ENCODE data around the gene PODN.

PODN gene

DNA sequence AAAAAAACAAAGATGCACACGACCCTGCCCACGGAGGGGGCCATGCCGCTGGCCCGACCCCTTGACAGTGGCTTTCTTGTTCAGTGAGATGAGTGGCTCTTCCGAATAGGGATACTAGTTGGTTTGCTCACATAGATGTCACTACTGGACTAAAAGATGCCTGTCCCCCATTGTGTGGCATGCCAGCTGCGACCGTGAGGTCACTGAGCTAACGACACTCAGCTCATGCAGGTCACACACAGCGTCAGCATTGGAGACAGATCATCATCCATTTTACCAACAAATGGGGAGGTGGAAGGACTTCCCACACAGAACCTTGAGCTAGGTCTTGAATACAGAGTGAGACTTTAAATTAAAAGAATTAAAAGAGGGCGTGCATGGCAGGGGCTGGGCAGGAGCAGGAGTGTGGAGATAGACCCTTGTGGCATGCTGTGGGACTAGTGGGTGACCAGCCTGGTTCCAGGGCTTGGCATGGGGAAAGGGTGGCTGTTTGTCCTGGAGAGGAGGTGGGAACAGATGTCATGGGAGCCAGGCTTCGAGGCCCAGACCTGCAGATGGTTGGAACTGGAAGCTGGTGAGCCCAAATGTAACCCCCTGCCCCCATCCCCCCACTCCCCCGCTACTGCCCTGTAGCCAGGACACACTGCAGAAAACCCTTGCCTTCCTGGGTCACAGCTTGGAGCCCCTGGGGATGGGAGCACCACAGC is 68.0 kb downstream of the PODN start:
- no peak overlapping the region for H3K4me3 ChIP-seq (ENCODE audit: low read depth, low read length)
- no peak overlapping the region for H3K9ac ChIP-seq (ENCODE audit: low read depth, low read length)
- no peak overlapping the region for H3K27ac ChIP-seq (ENCODE audit: low read depth, low read length)
- no peaks in the 10 kb centered on the region for H3K36me3 ChIP-seq (ENCODE audit: control insufficient read depth, insufficient read depth, low read length)
- H3K4me1 ChIP-seq (ENCODE audit: control insufficient read depth, insufficient read depth, low read length): no peaks in the 10 kb centered on the region
- no peaks in the 10 kb centered on the region for H3K27me3 ChIP-seq (ENCODE audit: control insufficient read depth, insufficient read depth, low read length)
- H3K9me3 ChIP-seq (ENCODE audit: control insufficient read depth, insufficient read depth, low read length): no peaks in the 10 kb centered on the region

DNA sequence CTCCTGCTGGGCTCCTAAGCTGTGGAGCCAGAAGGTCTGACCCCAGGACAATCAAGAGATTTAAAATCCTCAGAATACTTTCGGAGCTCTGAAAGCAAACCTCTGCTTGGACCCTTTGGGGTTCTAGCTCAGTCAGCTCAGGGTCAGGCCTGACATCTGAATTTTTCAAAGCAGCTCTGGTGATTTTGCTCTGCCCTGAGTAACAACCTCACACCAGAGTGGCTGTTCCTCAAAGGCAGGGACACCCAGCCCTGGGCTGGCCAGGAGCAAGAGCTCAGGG is 68.5 kb downstream of the PODN start:
- Histone ChIP-seq H3K4me1 (ENCODE audit: control insufficient read depth, insufficient read depth, low read length) (no peaks in the 10 kb centered on the region), H3K27ac (ENCODE audit: low read depth, low read length) (no peak overlapping the region), H3K4me3 (ENCODE audit: low read depth, low read length) (no peak overlapping the region), H3K36me3 (ENCODE audit: control insufficient read depth, insufficient read depth, low read length) (no peaks in the 10 kb centered on the region), H3K27me3 (ENCODE audit: control insufficient read depth, insufficient read depth, low read length) (no peaks in the 10 kb centered on the region), H3K9ac (ENCODE audit: low read depth, low read length) (no peak overlapping the region), H3K9me3 (ENCODE audit: control insufficient read depth, insufficient read depth, low read length) (no peaks in the 10 kb centered on the region)

DNA sequence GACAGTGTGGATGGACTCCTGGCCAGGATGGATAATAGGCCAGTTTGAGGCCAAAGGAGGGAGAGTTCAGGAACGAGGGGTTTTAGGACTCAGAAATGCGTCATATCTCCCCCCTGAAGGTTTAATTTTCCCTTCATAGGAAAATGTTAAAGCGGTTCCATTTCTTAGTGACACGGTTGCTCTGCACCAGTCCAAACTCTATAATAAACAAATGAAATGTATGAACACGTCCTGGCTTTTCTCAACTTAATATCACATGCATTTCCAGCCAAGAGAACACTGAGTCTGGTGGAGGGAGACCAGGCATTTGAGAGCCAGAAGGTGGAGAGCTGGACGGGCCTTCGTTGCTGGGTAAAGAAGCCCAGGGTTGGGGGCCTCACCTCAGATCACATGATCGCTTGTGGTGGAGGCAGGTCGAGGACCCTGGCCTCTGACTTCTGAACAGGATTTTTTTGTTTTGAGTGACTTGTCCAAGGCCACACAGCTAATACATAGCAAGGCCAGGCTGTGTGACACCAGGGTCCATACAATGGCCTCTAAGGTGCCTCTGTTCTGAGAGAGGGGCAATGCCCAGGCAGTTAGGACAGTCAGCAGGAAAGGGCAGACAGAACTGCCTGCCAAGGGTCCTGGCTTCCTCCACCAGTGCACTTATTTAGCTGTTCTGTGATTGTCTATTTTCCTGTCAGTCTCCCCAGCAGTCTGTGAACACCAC is 69.0 kb downstream of the PODN start:
- Histone ChIP-seq H3K36me3 (ENCODE audit: control insufficient read depth, insufficient read depth, low read length) (no peaks in the 10 kb centered on the region), H3K9me3 (ENCODE audit: control insufficient read depth, insufficient read depth, low read length) (no peaks in the 10 kb centered on the region), H3K27ac (ENCODE audit: low read depth, low read length) (no peak overlapping the region), H3K9ac (ENCODE audit: low read depth, low read length) (no peak overlapping the region), H3K4me3 (ENCODE audit: low read depth, low read length) (no peak overlapping the region), H3K27me3 (ENCODE audit: control insufficient read depth, insufficient read depth, low read length) (no peaks in the 10 kb centered on the region), H3K4me1 (ENCODE audit: control insufficient read depth, insufficient read depth, low read length) (no peaks in the 10 kb centered on the region)

DNA sequence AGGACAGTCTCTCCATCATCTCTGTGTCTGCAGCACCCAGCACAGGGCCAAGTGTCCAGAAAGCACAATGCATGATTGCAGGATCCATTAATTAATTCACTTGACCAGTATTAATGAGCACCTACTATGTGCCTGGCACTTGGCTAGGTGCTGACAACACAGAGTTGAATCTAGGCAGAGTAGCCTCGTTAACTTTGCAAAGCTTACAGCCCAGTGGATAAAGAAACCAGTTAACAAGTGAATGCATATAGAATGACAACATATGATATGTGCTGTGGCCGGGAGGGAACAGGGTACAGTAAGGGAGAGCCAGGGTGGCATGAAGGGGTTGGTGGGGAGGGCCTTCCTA is 69.6 kb downstream of the PODN start:
- H3K36me3 ChIP-seq (ENCODE audit: control insufficient read depth, insufficient read depth, low read length): no peaks in the 10 kb centered on the region
- H3K9me3 ChIP-seq (ENCODE audit: control insufficient read depth, insufficient read depth, low read length): no peaks in the 10 kb centered on the region
- H3K4me1 ChIP-seq (ENCODE audit: control insufficient read depth, insufficient read depth, low read length): no peaks in the 10 kb centered on the region
- H3K27me3 ChIP-seq (ENCODE audit: control insufficient read depth, insufficient read depth, low read length): no peaks in the 10 kb centered on the region
- H3K9ac ChIP-seq (ENCODE audit: low read depth, low read length): no peak overlapping the region
- no peak overlapping the region for H3K4me3 ChIP-seq (ENCODE audit: low read depth, low read length)
- H3K27ac ChIP-seq (ENCODE audit: low read depth, low read length): no peak overlapping the region

DNA sequence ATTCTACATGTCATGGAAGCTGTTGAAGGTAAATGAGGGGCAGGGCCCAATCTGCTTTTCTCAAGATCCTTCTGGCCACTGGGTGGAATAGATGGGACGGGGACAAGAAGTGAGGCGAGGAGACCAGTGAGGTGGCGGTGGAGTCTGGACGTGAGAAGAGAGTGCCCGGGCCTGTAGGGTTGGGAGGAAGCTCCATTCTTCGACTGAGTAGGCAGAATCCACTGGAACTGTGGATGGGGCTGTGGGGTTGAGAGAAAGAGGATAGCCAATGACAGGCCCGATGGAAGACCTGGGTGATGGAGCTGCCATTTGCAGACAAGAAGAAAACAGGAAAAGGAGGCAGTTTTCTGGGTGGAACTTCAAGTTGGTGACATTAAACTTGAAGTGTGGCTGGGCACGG is 70.2 kb downstream of the PODN start:
- Histone ChIP-seq H3K36me3 (ENCODE audit: control insufficient read depth, insufficient read depth, low read length) (no peaks in the 10 kb centered on the region), H3K9me3 (ENCODE audit: control insufficient read depth, insufficient read depth, low read length) (no peaks in the 10 kb centered on the region), H3K4me3 (ENCODE audit: low read depth, low read length) (no peak overlapping the region), H3K27ac (ENCODE audit: low read depth, low read length) (no peak overlapping the region), H3K27me3 (ENCODE audit: control insufficient read depth, insufficient read depth, low read length) (no peaks in the 10 kb centered on the region), H3K9ac (ENCODE audit: low read depth, low read length) (no peak overlapping the region), H3K4me1 (ENCODE audit: control insufficient read depth, insufficient read depth, low read length) (no peaks in the 10 kb centered on the region)

DNA sequence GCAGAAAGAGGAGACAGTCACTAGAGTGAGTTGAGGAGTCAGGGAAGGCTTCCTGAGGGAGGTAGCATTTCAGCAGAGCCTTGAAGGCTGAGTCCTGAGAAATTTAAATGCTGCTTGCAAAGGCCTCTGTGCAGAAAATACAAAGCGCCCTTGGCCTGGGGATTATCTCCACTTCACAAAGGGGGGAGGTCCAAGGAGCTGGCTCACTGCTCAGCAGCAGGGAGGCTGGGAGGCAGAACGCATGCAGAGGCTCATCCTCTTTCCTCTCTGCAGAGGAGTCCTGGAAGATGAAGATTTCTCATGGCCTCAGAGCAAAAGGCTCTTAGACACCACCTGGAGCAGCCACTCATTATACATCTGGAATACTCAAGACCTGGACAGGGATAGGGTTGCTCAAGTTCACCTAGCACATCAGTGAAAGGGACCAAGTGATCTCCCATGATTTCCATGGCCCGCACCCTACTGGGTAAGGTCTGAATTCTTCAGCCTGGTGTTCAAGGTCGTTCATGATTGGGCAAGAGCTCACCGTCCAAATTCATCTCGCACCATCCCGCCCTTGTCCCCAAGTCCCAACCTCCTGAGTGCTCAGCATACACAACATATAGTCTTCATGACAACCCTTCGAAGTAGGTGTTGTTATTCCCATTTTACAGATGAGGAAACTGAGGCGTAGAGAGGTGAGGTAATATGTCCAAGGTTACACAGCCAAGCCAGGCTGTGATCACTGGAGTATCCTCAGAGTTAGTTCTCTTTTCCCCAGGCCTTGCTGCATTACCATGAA is 71.4 kb downstream of the PODN start:
- no peak overlapping the region for H3K4me3 ChIP-seq (ENCODE audit: low read depth, low read length)
- H3K4me1 ChIP-seq (ENCODE audit: control insufficient read depth, insufficient read depth, low read length): no peaks in the 10 kb centered on the region
- H3K9me3 ChIP-seq (ENCODE audit: control insufficient read depth, insufficient read depth, low read length): peaks cover 11% of the 10 kb centered on the region

DNA sequence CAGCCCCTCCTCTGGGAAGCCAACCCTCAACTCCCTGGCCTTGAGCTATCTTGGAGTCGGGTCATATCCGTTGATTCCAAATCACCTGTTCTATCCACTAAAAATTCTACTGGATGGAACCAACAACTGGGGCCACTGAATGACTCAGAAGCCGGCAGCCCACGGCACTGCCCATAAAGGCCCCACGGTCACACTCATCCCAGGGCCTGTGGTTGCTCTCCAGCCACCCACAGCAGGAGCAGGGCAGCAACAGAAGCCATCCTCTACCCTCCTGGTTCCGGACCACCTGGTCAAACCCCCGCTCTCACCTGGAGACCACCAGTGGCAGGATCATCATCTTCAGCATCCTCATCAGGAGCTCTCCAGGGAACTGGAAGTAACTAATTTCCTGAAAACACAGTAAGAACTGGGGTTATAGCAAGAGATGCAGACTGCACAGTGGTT is 72.1 kb downstream of the PODN start:
- Histone ChIP-seq H3K9ac (ENCODE audit: low read depth, low read length) (no peak overlapping the region), H3K4me3 (ENCODE audit: low read depth, low read length) (no peak overlapping the region), H3K9me3 (ENCODE audit: control insufficient read depth, insufficient read depth, low read length) (peaks cover 11% of the 10 kb centered on the region), H3K27ac (ENCODE audit: low read depth, low read length) (no peak overlapping the region), H3K27me3 (ENCODE audit: control insufficient read depth, insufficient read depth, low read length) (no peaks in the 10 kb centered on the region), H3K36me3 (ENCODE audit: control insufficient read depth, insufficient read depth, low read length) (no peaks in the 10 kb centered on the region), H3K4me1 (ENCODE audit: control insufficient read depth, insufficient read depth, low read length) (no peaks in the 10 kb centered on the region)

More for the DNA sequence above, 71.4 kb downstream of the PODN start:
- no peak overlapping the region for H3K9ac ChIP-seq (ENCODE audit: low read depth, low read length)
- H3K27me3 ChIP-seq (ENCODE audit: control insufficient read depth, insufficient read depth, low read length): no peaks in the 10 kb centered on the region
- no peaks in the 10 kb centered on the region for H3K36me3 ChIP-seq (ENCODE audit: control insufficient read depth, insufficient read depth, low read length)
- H3K27ac ChIP-seq (ENCODE audit: low read depth, low read length): no peak overlapping the region
